Brain microvascular endothelial cell (primary cell): ENCODE measurements around the gene MYH9.

Source experiments
- DNase-seq: peaks from one replicate; pipeline ENCODE4 v3.0.0-alpha.2; 2020
- H3K27ac ChIP-seq: fragments of 250-450 bp; sonication (Bioruptor Pico); 2 replicates; pipeline ENCODE4 v1.5.1; 2020; ENCODE audit warnings: mild to moderate bottlenecking, moderate library complexity
- H3K27me3 ChIP-seq: fragments of 250-450 bp; sonication (Bioruptor Pico); replicated peaks from 2 replicates; pipeline ENCODE4 v1.5.1; 2020; ENCODE audit warnings: mild to moderate bottlenecking
- H3K36me3 ChIP-seq: fragments of 250-450 bp; sonication (Bioruptor Pico); replicated peaks from 2 replicates; pipeline ENCODE4 v1.5.1; 2020; ENCODE audit warnings: mild to moderate bottlenecking
- H3K4me3 ChIP-seq: 2 replicates; pipeline ENCODE4 v1.5.1; 2011; ENCODE audit warnings: low read depth, mild to moderate bottlenecking, control low read depth, low read length, moderate library complexity
- CTCF ChIP-seq: IDR thresholded peaks from 2 replicates; pipeline ENCODE4 v1.5.1; 2011; ENCODE audit warnings: low read depth, mild to moderate bottlenecking, moderate library complexity, low read length, control low read depth, inconsistent platforms; ENCODE audit errors: missing control alignments
- in situ Hi-C: cut with HindIII; loops from 2 replicates; pipeline ENCODE4 v1.10.0; 2017; ENCODE audit warnings: low sequenced_read_pairs, low pct_ligation_motif_present

Gene MYH9

GRCh38 chr22:36317658-36318271 lies 70.0 kb downstream of the MYH9 start:
- TF ChIP-seq CTCF: no peak
- no peak overlapping the region for H3K27ac ChIP-seq
- in situ Hi-C loops: no loop called here
- no peak overlapping the region for H3K4me3 ChIP-seq
- peaks cover 96% of the 10 kb centered on the region for H3K36me3 ChIP-seq
- no peak for DNase-seq
- no peaks in the 10 kb centered on the region for H3K27me3 ChIP-seq

GRCh38 chr22:36316419-36316818 lies 71.3 kb downstream of the MYH9 start:
- H3K27me3 ChIP-seq: no peaks in the 10 kb centered on the region
- TF ChIP-seq CTCF: no peak
- in situ Hi-C loops: no loop called here
- DNase-seq: no peak
- H3K36me3 ChIP-seq: peaks cover 96% of the 10 kb centered on the region
- no peak overlapping the region for H3K27ac ChIP-seq
- no peak overlapping the region for H3K4me3 ChIP-seq

- H3K4me3 ChIP-seq: no peak overlapping the region
- no peak overlapping the region for H3K27ac ChIP-seq
- in situ Hi-C loops: no loop called here
- H3K36me3 ChIP-seq: peaks cover 96% of the 10 kb centered on the region
- DNase-seq: no peak
- TF ChIP-seq CTCF: no peak
- no peaks in the 10 kb centered on the region for H3K27me3 ChIP-seq
Observed at GRCh38 chr22:36315325-36315724, 72.4 kb downstream of the MYH9 start.

GRCh38 chr22:36311386-36312085 lies 76.2 kb downstream of the MYH9 start:
- Histone ChIP-seq H3K27ac (no peak overlapping the region), H3K4me3 (no peak overlapping the region), H3K27me3 (no peaks in the 10 kb centered on the region), H3K36me3 (peaks cover 96% of the 10 kb centered on the region)
- no peak for DNase-seq
- in situ Hi-C loops: no loop called here
- no peak for TF ChIP-seq CTCF

- H3K27me3 ChIP-seq: no peaks in the 10 kb centered on the region
- in situ Hi-C loops: no loop called here
- H3K4me3 ChIP-seq: no peak overlapping the region
- no peak for DNase-seq
- no peak overlapping the region for H3K27ac ChIP-seq
- peaks cover 99% of the 10 kb centered on the region for H3K36me3 ChIP-seq
- TF ChIP-seq CTCF: no peak
Observed at GRCh38 chr22:36308880-36309279, 78.9 kb downstream of the MYH9 start.
